HepG2 (cell line): ENCODE data around the gene MRPL54. TPM values are rescaled to one million over a fixed set of nuclear protein-coding genes. Genes with fewer than 3 reads are reported as not detected.
A peak's percentile ranks its signal among the peaks of the same experiment; 100 is the strongest.

ENCODE experiments used
- FLYWCH1 ChIP-seq: sonication (generic); formaldehyde crosslinking; IDR thresholded peaks from 2 replicates; pipeline ENCODE4 v1.8.1; 2023; ENCODE audit warnings: mild to moderate bottlenecking, missing genetic modification reagents
- GABPA ChIP-seq, 2 experiments: IDR thresholded peaks; 2 replicates each; pipeline ENCODE4 v1.6.1; 2011 to 2016; ENCODE audit warnings: low read depth in 2 of 2, low read length in 1 of 2, missing biosample characterization in 1 of 2, missing genetic modification characterization in 1 of 2
- GATAD1 ChIP-seq: IDR thresholded peaks from 2 replicates; pipeline ENCODE4 v1.6.1; 2016; ENCODE audit warnings: missing genetic modification reagents, missing compliant biosample characterization
- MYNN ChIP-seq: sonication (generic); formaldehyde crosslinking; IDR thresholded peaks from 2 replicates; pipeline ENCODE4 v1.4.0; 2020; ENCODE audit warnings: mild to moderate bottlenecking, low read depth, missing genetic modification reagents
- PCBP1 ChIP-seq: fragments of 200-400 bp; formaldehyde crosslinking; IDR thresholded peaks from 2 replicates; pipeline ENCODE4 v1.6.1; 2017; ENCODE audit warnings: mild to moderate bottlenecking, low read depth, low read length, borderline replicate concordance
- RELA ChIP-seq: sonication (generic); formaldehyde crosslinking; IDR thresholded peaks from 2 replicates; pipeline ENCODE4 v1.4.0; 2020; ENCODE audit warnings: missing genetic modification reagents
- SMAD3 ChIP-seq: sonication (generic); formaldehyde crosslinking; IDR thresholded peaks from 2 replicates; pipeline ENCODE4 v1.4.0; 2020; ENCODE audit warnings: missing genetic modification reagents
- ZNF547 ChIP-seq: sonication (generic); formaldehyde crosslinking; IDR thresholded peaks from 2 replicates; pipeline ENCODE4 v1.5.1; 2020; ENCODE audit warnings: mild to moderate bottlenecking, missing genetic modification reagents
- ZZZ3 ChIP-seq: sonication (generic); formaldehyde crosslinking; IDR thresholded peaks from 2 replicates; pipeline ENCODE4 v1.4.0; 2020; ENCODE audit warnings: missing genetic modification reagents, mild to moderate bottlenecking, borderline replicate concordance
- polyA plus RNA-seq, 8 experiments: library from polyadenylated mRNA; depleted of rRNA in 3 of 8; stranded (reverse) in 7 of 8; unstranded in 1 of 8; fragments of >200 nt; fragmentation: Illumina TruSeq in 4 of 8; extraction: Trizol in 4 of 8; gene quantifications; 2 replicates each; pipeline versions ENCODE4 v1.2.1 to v1.2.3, GENCODE V29; 2011 to 2016; ENCODE audit warnings: low read depth in 4 of 8, missing spikeins in 1 of 8, mixed read lengths in 1 of 8; ENCODE audit not compliant: insufficient read depth in 1 of 8
- total RNA-seq, 5 experiments: library from RNA; depleted of rRNA; stranded (reverse); fragments of >200 nt; fragmentation: Illumina TruSeq; extraction: Trizol; gene quantifications; 2 replicates each; pipeline ENCODE4 v1.2.3, GENCODE V29; 2016; ENCODE audit warnings: low read depth in 1 of 5
- TF ChIP-seq, protein P1 (sequence below): sonication (generic); formaldehyde crosslinking; conservative IDR thresholded peaks from 2 replicates; pipeline ENCODE4 v1.4.0; 2020; ENCODE audit warnings: missing genetic modification reagents
- TF ChIP-seq, protein P2 (sequence below): sonication (generic); formaldehyde crosslinking; IDR thresholded peaks from 2 replicates; pipeline ENCODE4 v1.8.0; 2022; ENCODE audit warnings: missing genetic modification reagents, mild to moderate bottlenecking, inconsistent platforms, borderline replicate concordance
- TF ChIP-seq, protein P3 (sequence below): sonication (generic); formaldehyde crosslinking; IDR thresholded peaks from 2 replicates; pipeline ENCODE4 v1.5.1; 2020; ENCODE audit warnings: mild to moderate bottlenecking, missing genetic modification reagents, borderline replicate concordance
- TF ChIP-seq, protein P4 (sequence below): sonication (generic); formaldehyde crosslinking; IDR thresholded peaks from 2 replicates; pipeline ENCODE4 v1.8.0; 2022; ENCODE audit warnings: mild to moderate bottlenecking, missing genetic modification reagents; ENCODE audit not compliant: insufficient replicate concordance
- TF ChIP-seq, protein P5 (sequence below): IDR thresholded peaks from 2 replicates; pipeline ENCODE4 v1.6.1; 2016; ENCODE audit warnings: low read depth, control low read depth
- TF ChIP-seq, protein P6 (sequence below): IDR thresholded peaks from 2 replicates; pipeline ENCODE4 v1.6.1; 2016; ENCODE audit warnings: low read depth, borderline replicate concordance
- TF ChIP-seq, protein P7 (sequence below): sonication (generic); formaldehyde crosslinking; IDR thresholded peaks from 2 replicates; pipeline ENCODE4 v1.8.1; 2023; ENCODE audit warnings: mild to moderate bottlenecking, missing genetic modification reagents
- TF ChIP-seq, protein P8 (sequence below): sonication (generic); formaldehyde crosslinking; IDR thresholded peaks from 2 replicates; pipeline ENCODE4 v1.8.0; 2022; ENCODE audit warnings: missing genetic modification reagents, low read depth, mild to moderate bottlenecking, borderline replicate concordance

Gene MRPL54
- total and polyA plus RNA-seq, 2 of the 13 experiments (the other 11 are each of a cell fraction or from before 2014, with no cell fraction given), result 36.8 to 66.9 TPM

DNA sequence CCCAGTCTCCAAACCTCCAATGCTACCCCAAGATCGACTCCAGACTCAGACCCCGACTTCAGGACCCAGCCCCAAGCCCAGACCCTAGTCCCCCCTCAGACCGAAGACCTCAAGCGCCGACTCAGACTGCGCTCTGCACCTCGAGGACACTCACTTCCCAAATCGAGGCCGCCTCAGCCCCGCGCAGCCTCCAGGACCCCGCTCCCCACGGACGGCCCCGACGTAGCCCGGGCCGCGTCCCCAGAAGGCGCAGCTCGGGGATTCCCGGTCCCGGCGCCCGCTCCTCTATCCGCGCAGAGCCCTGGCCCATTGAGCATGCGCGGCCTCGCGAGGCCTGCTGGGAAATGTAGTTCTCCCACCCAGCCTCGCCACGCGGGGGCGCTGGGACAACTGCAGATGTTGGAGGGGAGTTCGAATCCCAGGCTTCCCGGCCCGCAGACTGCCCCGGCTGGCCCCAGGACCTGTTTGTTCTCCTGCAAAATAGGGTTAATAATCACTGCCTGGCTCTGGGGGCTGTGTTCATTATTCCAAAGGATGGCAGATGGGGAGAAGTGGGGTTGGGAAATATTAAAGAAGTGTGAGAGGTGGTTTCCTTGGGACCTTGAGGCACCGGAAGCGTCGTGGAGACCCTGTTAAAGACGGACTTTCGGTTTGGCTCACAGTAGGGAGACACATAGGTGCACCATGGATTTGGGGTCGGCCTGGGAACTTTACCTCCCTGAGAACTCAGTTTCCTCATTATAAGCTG, 926 bp upstream of the MRPL54 start, which contains the start of gene APBA3 (continued):
- TF ChIP-seq GABPA (IDR thresholded peaks at IDR 0.05; ENCODE audit: low read depth, low read length) (peak; percentile 67), GABPA (CRISPR knock-in tag; IDR thresholded peaks at IDR 0.05; ENCODE audit: low read depth) (peak; percentile 92), ZZZ3 (no peak), SMAD3 (CRISPR knock-in tag) (peak; percentile 76; the same call in 1 of the 2 replicates), PCBP1 (0 out of 2 replicates have a peak, but pooled peaks have one; percentile 74), MYNN (CRISPR knock-in tag) (peak; percentile 35; the same call in 1 of the 2 replicates), FLYWCH1 (CRISPR knock-in tag) (no peak), ZNF547 (CRISPR knock-in tag) (peak; percentile 88; the same call in 1 of the 2 replicates), RELA (CRISPR knock-in tag) (no peak), GATAD1 (CRISPR knock-in tag) (peak; percentile 81)
- TF ChIP-seq, protein P1, sequence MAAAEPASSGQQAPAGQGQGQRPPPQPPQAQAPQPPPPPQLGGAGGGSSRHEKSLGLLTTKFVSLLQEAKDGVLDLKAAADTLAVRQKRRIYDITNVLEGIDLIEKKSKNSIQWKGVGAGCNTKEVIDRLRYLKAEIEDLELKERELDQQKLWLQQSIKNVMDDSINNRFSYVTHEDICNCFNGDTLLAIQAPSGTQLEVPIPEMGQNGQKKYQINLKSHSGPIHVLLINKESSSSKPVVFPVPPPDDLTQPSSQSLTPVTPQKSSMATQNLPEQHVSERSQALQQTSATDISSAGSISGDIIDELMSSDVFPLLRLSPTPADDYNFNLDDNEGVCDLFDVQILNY (CRISPR knock-in tag), result no peak
- TF ChIP-seq, protein P2, sequence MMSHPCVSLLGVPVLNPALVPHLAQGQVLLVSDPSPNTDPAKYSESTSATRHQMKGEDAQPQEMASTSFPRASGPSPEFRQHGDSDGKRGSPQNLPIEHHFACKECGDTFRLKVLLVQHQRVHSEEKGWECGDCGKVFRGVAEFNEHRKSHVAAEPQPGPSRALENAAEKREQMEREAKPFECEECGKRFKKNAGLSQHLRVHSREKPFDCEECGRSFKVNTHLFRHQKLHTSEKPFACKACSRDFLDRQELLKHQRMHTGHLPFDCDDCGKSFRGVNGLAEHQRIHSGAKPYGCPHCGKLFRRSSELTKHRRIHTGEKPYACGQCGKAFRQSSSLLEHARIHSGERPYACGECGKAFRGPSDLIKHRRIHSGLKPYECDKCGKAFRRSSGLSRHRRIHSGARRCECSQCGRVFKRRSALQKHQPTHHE, result no peak
- TF ChIP-seq, protein P3, sequence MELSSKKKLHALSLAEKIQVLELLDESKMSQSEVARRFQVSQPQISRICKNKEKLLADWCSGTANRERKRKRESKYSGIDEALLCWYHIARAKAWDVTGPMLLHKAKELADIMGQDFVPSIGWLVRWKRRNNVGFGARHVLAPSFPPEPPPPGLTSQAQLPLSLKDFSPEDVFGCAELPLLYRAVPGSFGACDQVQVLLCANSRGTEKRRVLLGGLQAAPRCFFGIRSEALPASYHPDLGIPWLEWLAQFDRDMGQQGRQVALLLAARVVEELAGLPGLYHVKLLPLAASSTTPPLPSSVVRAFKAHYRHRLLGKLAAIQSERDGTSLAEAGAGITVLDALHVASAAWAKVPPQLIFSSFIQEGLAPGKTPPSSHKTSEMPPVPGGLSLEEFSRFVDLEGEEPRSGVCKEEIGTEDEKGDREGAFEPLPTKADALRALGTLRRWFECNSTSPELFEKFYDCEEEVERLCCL (CRISPR knock-in tag), result no peak
- TF ChIP-seq, protein P4, sequence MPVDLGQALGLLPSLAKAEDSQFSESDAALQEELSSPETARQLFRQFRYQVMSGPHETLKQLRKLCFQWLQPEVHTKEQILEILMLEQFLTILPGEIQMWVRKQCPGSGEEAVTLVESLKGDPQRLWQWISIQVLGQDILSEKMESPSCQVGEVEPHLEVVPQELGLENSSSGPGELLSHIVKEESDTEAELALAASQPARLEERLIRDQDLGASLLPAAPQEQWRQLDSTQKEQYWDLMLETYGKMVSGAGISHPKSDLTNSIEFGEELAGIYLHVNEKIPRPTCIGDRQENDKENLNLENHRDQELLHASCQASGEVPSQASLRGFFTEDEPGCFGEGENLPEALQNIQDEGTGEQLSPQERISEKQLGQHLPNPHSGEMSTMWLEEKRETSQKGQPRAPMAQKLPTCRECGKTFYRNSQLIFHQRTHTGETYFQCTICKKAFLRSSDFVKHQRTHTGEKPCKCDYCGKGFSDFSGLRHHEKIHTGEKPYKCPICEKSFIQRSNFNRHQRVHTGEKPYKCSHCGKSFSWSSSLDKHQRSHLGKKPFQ, result peak; percentile 51
- TF ChIP-seq, protein P5, sequence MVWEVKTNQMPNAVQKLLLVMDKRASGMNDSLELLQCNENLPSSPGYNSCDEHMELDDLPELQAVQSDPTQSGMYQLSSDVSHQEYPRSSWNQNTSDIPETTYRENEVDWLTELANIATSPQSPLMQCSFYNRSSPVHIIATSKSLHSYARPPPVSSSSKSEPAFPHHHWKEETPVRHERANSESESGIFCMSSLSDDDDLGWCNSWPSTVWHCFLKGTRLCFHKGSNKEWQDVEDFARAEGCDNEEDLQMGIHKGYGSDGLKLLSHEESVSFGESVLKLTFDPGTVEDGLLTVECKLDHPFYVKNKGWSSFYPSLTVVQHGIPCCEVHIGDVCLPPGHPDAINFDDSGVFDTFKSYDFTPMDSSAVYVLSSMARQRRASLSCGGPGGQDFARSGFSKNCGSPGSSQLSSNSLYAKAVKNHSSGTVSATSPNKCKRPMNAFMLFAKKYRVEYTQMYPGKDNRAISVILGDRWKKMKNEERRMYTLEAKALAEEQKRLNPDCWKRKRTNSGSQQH (CRISPR knock-in tag), result peak; percentile 26; the same call in 1 of the 2 replicates
- TF ChIP-seq, protein P6, sequence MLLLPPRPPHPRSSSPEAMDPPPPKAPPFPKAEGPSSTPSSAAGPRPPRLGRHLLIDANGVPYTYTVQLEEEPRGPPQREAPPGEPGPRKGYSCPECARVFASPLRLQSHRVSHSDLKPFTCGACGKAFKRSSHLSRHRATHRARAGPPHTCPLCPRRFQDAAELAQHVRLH, result 0 out of 2 replicates have a peak, but pooled peaks have one; percentile 53
- TF ChIP-seq, protein P7, sequence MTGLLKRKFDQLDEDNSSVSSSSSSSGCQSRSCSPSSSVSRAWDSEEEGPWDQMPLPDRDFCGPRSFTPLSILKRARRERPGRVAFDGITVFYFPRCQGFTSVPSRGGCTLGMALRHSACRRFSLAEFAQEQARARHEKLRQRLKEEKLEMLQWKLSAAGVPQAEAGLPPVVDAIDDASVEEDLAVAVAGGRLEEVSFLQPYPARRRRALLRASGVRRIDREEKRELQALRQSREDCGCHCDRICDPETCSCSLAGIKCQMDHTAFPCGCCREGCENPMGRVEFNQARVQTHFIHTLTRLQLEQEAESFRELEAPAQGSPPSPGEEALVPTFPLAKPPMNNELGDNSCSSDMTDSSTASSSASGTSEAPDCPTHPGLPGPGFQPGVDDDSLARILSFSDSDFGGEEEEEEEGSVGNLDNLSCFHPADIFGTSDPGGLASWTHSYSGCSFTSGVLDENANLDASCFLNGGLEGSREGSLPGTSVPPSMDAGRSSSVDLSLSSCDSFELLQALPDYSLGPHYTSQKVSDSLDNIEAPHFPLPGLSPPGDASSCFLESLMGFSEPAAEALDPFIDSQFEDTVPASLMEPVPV (CRISPR knock-in tag), result peak; percentile 45; the same call in 1 of the 2 replicates
- TF ChIP-seq, protein P8, sequence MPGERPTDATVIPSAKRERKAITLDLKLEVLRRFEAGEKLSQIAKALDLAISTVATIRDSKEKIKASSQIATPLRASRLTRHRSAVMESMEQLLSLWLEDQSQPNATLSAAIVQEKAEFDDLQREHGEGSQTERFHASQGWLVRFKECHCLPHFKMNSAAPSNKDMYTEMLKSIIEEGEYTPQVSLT, result no peak
